ENCODE measurements around the gene LRRK1. TPM values are rescaled to one million over a fixed set of nuclear protein-coding genes. Genes with fewer than 3 reads are reported as not detected.

LRRK1 gene
- total and polyA plus RNA-seq, 2 of the 13 experiments (the other 11 are each of a cell fraction or from before 2014, with no cell fraction given), result 0.13 to 1.2 TPM

- no peak for TF ChIP-seq PLSCR1 (CRISPR knock-in tag; IDR thresholded peaks at IDR 0.05; ENCODE audit: borderline replicate concordance)
- TF ChIP-seq IRX3 (CRISPR knock-in tag; IDR thresholded peaks at IDR 0.05; ENCODE audit: borderline replicate concordance, low read depth), result no peak
- TF ChIP-seq TEF (CRISPR knock-in tag; IDR thresholded peaks at IDR 0.05), result no peak
- TF ChIP-seq DR1 (CRISPR knock-in tag; IDR thresholded peaks at IDR 0.05), result no peak
- no peak for TF ChIP-seq HDAC2 (CRISPR knock-in tag; IDR thresholded peaks at IDR 0.05)
- no peak for TF ChIP-seq ZXDC (CRISPR knock-in tag; IDR thresholded peaks at IDR 0.05)
- TF ChIP-seq ZNF777 (CRISPR knock-in tag; IDR thresholded peaks at IDR 0.05), result peak; percentile 86
- TF ChIP-seq BRD4 (CRISPR knock-in tag; IDR thresholded peaks at IDR 0.05), result peak; percentile 73; the same call in 1 of the 2 replicates
- TF ChIP-seq RXRB (CRISPR knock-in tag; IDR thresholded peaks at IDR 0.05; ENCODE audit: borderline replicate concordance), result peak; percentile 52; the same call in 1 of the 2 replicates
- no peak for TF ChIP-seq ZNF562 (CRISPR knock-in tag; IDR thresholded peaks at IDR 0.05; ENCODE audit: borderline replicate concordance)
- TF ChIP-seq TSC22D2 (CRISPR knock-in tag; IDR thresholded peaks at IDR 0.05; ENCODE audit: borderline replicate concordance), result 0 out of 2 replicates have a peak, but pooled peaks have one; percentile 57
- no peak for TF ChIP-seq POGZ (CRISPR knock-in tag; IDR thresholded peaks at IDR 0.05)
- no peak for TF ChIP-seq RFX1 (IDR thresholded peaks at IDR 0.05)
- TF ChIP-seq ATRX (CRISPR knock-in tag; IDR thresholded peaks at IDR 0.05; ENCODE audit: borderline replicate concordance), result no peak
- no peak for TF ChIP-seq MZF1 (CRISPR knock-in tag; IDR thresholded peaks at IDR 0.05; ENCODE audit: borderline replicate concordance)
- TF ChIP-seq KDM3A (CRISPR knock-in tag; IDR thresholded peaks at IDR 0.05; ENCODE audit: low read depth), result peak; percentile 88
- TF ChIP-seq ATF5 (CRISPR knock-in tag; IDR thresholded peaks at IDR 0.05; ENCODE audit: low read depth), result no peak
- TF ChIP-seq ZNF256 (CRISPR knock-in tag; conservative IDR thresholded peaks at IDR 0.05), result no peak
- no peak for TF ChIP-seq ZNF691 (CRISPR knock-in tag; IDR thresholded peaks at IDR 0.05; ENCODE audit: borderline replicate concordance, low read depth)
- TF ChIP-seq ZFP82 (CRISPR knock-in tag; IDR thresholded peaks at IDR 0.05; ENCODE audit: borderline replicate concordance), result peak; percentile 89
- TF ChIP-seq ZNF543 (CRISPR knock-in tag; IDR thresholded peaks at IDR 0.05), result no peak
- TF ChIP-seq ZNF552 (CRISPR knock-in tag; IDR thresholded peaks at IDR 0.05; ENCODE audit: borderline replicate concordance), result no peak
Measured at GRCh38 chr15:101088788-101089578, 169.8 kb downstream of the LRRK1 start (continued).
